ENCODE data around the gene KLHL13.
A peak's percentile ranks its signal among the peaks of the same experiment; 100 is the strongest.

GRCh38 chrX:117990438-117990837 lies 126.2 kb downstream of the KLHL13 start:
- no peak for TF ChIP-seq REST (IDR thresholded peaks at IDR 0.05; ENCODE audit: low read depth)
- peak; percentile 81 for TF ChIP-seq EP300 (IDR thresholded peaks at IDR 0.05; ENCODE audit: borderline replicate concordance)
- TF ChIP-seq MAX (IDR thresholded peaks at IDR 0.05) = no peak
- peak; percentile 55; the same call in 1 of the 2 replicates for TF ChIP-seq TCF12 (IDR thresholded peaks at IDR 0.05; ENCODE audit: low read depth)
- peak; percentile 61; the same call in 1 of the 2 replicates for TF ChIP-seq NFIC (IDR thresholded peaks at IDR 0.05)
- no peak for TF ChIP-seq ZBTB7A (IDR thresholded peaks at IDR 0.05; ENCODE audit: low read depth)
- TF ChIP-seq USF1 (IDR thresholded peaks at IDR 0.05) = no peak
- TF ChIP-seq YY1 (IDR thresholded peaks at IDR 0.05; ENCODE audit: low read depth) = no peak
- no peak for TF ChIP-seq TAF1 (IDR thresholded peaks at IDR 0.05; ENCODE audit: low read depth)
- no peak for TF ChIP-seq EGR1 (IDR thresholded peaks at IDR 0.05)
- no peak for TF ChIP-seq CREB1 (IDR thresholded peaks at IDR 0.05; ENCODE audit: low read depth)
- TF ChIP-seq TEAD4 (IDR thresholded peaks at IDR 0.05) = peak; percentile 73
- TF ChIP-seq FOXM1 (IDR thresholded peaks at IDR 0.05; ENCODE audit: borderline replicate concordance, low read depth) = peak; percentile 65; the same call in 1 of the 2 replicates
- TF ChIP-seq RAD21 (IDR thresholded peaks at IDR 0.05; ENCODE audit: low read depth) = no peak

Measured in Ishikawa (cell line).